Bronchial epithelial cell (primary cell): Measurements from ENCODE around the gene TCF25. TPM values are rescaled to one million over a fixed set of nuclear protein-coding genes. Genes with fewer than 3 reads are reported as not detected.
A peak's percentile ranks its signal among the peaks of the same experiment; 100 is the strongest.

ENCODE experiments used
- DNase-seq: peaks from one replicate; pipeline ENCODE4 v3.0.0-alpha.2; 2010; ENCODE audit warnings: low read depth
- FAIRE-seq: peaks from 2 replicates; lab custom pipeline; 2011; peaks lifted over from hg19 to GRCh38; lab: Jason Lieb, UNC
- H3K27me3 ChIP-seq: 2 replicates; pipeline ENCODE4 v1.5.1; 2011; ENCODE audit warnings: low read length; ENCODE audit not compliant: control insufficient read depth, insufficient read depth
- H3K36me3 ChIP-seq: 2 replicates; pipeline ENCODE4 v1.5.1; 2011; ENCODE audit warnings: low read length; ENCODE audit not compliant: control insufficient read depth, insufficient read depth
- H3K4me3 ChIP-seq: 2 replicates; pipeline ENCODE4 v1.5.1; 2011; ENCODE audit warnings: mild to moderate bottlenecking, low read depth, low read length, control low read depth
- CTCF ChIP-seq: IDR thresholded peaks from 2 replicates; pipeline ENCODE4 v1.5.1; 2011; ENCODE audit warnings: mild to moderate bottlenecking, moderate library complexity, low read length, control low read depth, inconsistent platforms; ENCODE audit not compliant: insufficient read depth, severe bottlenecking
- total RNA-seq: library from RNA; depleted of rRNA; stranded (reverse); fragments of >200 nt; gene quantifications from 2 replicates; pipeline ENCODE4 v1.2.1, GENCODE V29; 2014

TCF25 gene
- total RNA-seq, 1 donor from 2014 or later, result 69.5 TPM

DNA sequence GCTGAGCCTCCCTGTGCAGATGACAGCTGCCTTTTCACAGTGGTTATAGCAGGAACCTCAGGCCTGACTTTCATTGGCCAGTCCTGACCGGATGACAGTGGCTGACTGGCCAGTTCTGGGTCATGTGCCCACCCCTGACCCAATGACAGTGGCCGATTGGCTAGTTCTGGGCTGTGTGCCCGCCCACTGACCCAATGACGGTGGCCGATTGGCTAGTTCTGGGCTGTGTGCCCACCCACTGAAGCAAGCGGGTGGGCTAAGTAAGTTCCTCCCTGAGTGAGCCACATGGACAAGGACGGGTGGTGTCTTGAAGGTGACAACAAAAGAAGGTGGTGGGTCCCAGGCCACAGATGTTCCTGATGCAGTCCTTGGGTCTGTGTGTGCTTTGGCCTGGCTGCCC, 84.7 kb downstream of the TCF25 start:
- peak; percentile 6 for DNase-seq
- H3K4me3 ChIP-seq, result no peak overlapping the region
- H3K27me3 ChIP-seq, result no peaks in the 10 kb centered on the region
- peaks cover 27% of the 10 kb centered on the region for H3K36me3 ChIP-seq
- no peak for FAIRE-seq
- TF ChIP-seq CTCF, result no peak

GRCh38 chr16:89958596-89958995, 85.2 kb downstream of the TCF25 start:
- no peaks in the 10 kb centered on the region for H3K27me3 ChIP-seq
- H3K36me3 ChIP-seq, result peaks cover 27% of the 10 kb centered on the region
- no peak for FAIRE-seq
- TF ChIP-seq CTCF, result no peak
- DNase-seq, result no peak
- no peak overlapping the region for H3K4me3 ChIP-seq

GRCh38 chr16:89960966-89961365, 87.6 kb downstream of the TCF25 start:
- TF ChIP-seq CTCF, result no peak
- DNase-seq (no peak), FAIRE-seq (no peak)
- no peak overlapping the region for H3K4me3 ChIP-seq
- peaks cover 17% of the 10 kb centered on the region for H3K36me3 ChIP-seq
- no peaks in the 10 kb centered on the region for H3K27me3 ChIP-seq

Other genes with a start within 250 kb of the TCF25 start
- 101 and 162 TPM in 2 replicates for gene CHMP1A, start 215.9 kb upstream of the TCF25 start, total RNA-seq
- gene SPATA33, start 215.8 kb upstream of the TCF25 start, total RNA-seq, result 1.3 and 2.3 TPM in 2 replicates
- 30.5 and 280 TPM in 2 replicates for gene CDK10, start 186.9 kb upstream of the TCF25 start, total RNA-seq
- 12.1 and 14.2 TPM in 2 replicates for gene SPATA2L, start 171.9 kb upstream of the TCF25 start, total RNA-seq
- 3.4 and 4.6 TPM in 2 replicates for gene VPS9D1, start 152.7 kb upstream of the TCF25 start, total RNA-seq
- gene ZNF276, start 152.1 kb upstream of the TCF25 start, total RNA-seq, result 12.9 and 15.5 TPM in 2 replicates
- gene FANCA, start 56.9 kb upstream of the TCF25 start, total RNA-seq, result 0.79 and 1.2 TPM in 2 replicates
- 0.79 and 1.7 TPM in 2 replicates for gene SPIRE2, start 45.1 kb upstream of the TCF25 start, total RNA-seq
- 1.6 and 4.1 TPM in 2 replicates for gene MC1R, start 45.3 kb downstream of the TCF25 start, total RNA-seq
- 23.7 and 24.5 TPM in 2 replicates for gene TUBB3, start 49.8 kb downstream of the TCF25 start, total RNA-seq
- 62.9 and 80.6 TPM in 2 replicates for gene DEF8, start 75.2 kb downstream of the TCF25 start, total RNA-seq
- 1.3 and 5.6 TPM in 2 replicates for gene DBNDD1, start 145.9 kb downstream of the TCF25 start, total RNA-seq
- gene PRDM7, start 203.7 kb downstream of the TCF25 start, total RNA-seq, result not detected in 2 replicates